GM12865 (cell line): ENCODE measurements around the gene RAPGEF1.

Source experiments
- DNase-seq: peaks from one replicate; pipeline ENCODE4 v3.0.0; 2010; ENCODE audit warnings: low read depth
- H3K4me3 ChIP-seq: 2 replicates; pipeline ENCODE4 v1.5.1; 2011; ENCODE audit warnings: mild to moderate bottlenecking, low read depth, low read length, control low read depth
- TF ChIP-seq, protein P1 (sequence below): IDR thresholded peaks from 2 replicates; pipeline ENCODE4 v1.5.1; 2011; ENCODE audit warnings: low read length, control low read depth, low read depth, inconsistent platforms; ENCODE audit not compliant: insufficient read depth; ENCODE audit errors: missing control alignments

RAPGEF1 gene

GRCh38 chr9:131776473-131776872 is 36.6 kb upstream of the RAPGEF1 start:
- DNase-seq, result peak; percentile 39
- TF ChIP-seq, protein P1, sequence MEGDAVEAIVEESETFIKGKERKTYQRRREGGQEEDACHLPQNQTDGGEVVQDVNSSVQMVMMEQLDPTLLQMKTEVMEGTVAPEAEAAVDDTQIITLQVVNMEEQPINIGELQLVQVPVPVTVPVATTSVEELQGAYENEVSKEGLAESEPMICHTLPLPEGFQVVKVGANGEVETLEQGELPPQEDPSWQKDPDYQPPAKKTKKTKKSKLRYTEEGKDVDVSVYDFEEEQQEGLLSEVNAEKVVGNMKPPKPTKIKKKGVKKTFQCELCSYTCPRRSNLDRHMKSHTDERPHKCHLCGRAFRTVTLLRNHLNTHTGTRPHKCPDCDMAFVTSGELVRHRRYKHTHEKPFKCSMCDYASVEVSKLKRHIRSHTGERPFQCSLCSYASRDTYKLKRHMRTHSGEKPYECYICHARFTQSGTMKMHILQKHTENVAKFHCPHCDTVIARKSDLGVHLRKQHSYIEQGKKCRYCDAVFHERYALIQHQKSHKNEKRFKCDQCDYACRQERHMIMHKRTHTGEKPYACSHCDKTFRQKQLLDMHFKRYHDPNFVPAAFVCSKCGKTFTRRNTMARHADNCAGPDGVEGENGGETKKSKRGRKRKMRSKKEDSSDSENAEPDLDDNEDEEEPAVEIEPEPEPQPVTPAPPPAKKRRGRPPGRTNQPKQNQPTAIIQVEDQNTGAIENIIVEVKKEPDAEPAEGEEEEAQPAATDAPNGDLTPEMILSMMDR, result no peak

DNA sequence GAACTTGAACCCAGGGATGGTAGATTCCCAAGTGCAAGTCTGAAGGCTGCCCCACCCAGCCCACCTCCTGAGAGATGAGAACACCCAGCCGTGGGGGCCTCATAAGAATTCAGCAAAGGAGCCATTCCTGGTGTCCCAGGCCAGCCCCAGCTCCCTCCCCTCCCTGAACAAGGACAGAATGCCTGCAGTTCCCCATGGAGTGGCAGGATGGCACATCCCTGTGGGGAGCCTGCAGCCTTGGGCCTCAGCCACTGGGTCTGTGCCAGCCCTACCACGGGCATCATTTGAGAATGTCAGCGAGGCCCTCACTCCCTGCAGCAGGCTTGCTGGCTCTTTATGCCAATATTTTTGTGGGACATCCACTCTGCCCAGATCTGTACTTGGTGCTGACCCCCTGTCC is 36.2 kb upstream of the RAPGEF1 start:
- no peak for DNase-seq
- H3K4me3 ChIP-seq, result no peak overlapping the region
- TF ChIP-seq, protein P1, result no peak

More at GRCh38 chr9:131776473-131776872, 36.6 kb upstream of the RAPGEF1 start:
- no peak overlapping the region for H3K4me3 ChIP-seq

GRCh38 chr9:131774636-131775035 is 34.8 kb upstream of the RAPGEF1 start:
- TF ChIP-seq, protein P1, result no peak
- no peak for DNase-seq
- H3K4me3 ChIP-seq, result no peak overlapping the region

DNA sequence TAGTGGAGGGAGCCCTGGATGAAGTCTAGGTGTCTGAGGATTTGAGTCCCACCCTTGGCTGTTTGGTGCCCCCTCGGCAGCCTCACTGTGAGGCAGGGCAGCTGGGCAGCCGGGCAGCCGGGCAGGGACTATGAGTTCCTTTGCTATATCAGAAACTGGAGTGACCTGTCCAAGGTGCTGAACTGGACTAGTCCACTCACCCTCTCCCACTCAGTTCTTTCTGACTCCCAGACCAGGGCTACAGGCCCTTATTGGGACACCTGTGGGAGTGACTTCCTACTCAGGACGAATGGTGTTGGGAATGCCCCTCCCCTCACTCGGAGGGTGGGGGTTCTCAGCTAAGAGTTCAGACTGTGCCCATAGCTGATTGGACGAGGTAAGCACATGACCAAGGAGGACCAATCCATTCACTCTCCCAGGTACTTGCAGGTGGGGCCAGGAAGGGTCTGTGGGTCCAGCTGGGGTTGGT is 34.1 kb upstream of the RAPGEF1 start:
- no peak overlapping the region for H3K4me3 ChIP-seq
- DNase-seq, result peak; percentile 48
- TF ChIP-seq, protein P1, result no peak

DNA sequence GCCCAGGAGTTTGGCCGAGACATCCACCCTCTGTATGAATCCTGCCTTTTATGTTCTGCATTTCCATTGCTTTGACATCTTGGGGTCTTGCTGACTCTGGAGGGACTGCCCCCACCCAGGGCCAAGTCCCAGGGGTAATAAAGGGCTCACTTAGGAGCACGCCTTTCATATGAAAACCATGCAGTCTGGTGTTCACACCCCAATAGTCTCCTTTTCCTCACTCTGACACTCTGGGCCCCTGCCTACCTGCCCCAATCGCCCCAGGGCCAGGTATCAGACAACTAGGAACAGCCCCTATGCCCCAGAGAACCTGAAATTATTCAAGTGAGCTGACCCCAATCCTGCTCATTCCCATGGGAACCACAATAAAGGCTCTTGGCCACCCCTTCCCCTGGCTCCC is 33.1 kb upstream of the RAPGEF1 start:
- no peak overlapping the region for H3K4me3 ChIP-seq
- DNase-seq, result no peak
- TF ChIP-seq, protein P1, result no peak

DNA sequence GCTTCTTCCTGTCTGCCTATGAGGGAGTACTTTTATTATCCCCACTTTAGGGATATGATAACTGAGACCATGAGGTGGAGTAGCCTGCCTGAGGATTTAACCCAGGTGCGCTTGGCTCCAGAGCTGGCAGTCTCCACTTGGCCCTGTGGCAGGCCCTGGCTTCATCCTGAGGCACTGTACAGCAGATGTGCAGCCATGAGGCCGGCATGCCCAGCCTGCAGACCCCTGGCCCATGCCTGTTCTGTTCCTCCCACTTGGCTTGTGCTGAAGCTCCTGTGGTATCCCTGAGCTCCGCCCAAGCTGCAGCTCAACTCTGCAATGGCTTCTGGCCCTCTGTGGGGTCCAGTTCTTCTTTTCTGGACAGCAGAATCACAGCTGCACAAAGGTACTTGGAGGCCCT is 31.8 kb upstream of the RAPGEF1 start:
- H3K4me3 ChIP-seq, result no peak overlapping the region
- DNase-seq, result no peak
- TF ChIP-seq, protein P1, result no peak

- no peak overlapping the region for H3K4me3 ChIP-seq
- no peak for DNase-seq
- TF ChIP-seq, protein P1, result no peak
Measured at GRCh38 chr9:131769361-131769760, 29.5 kb upstream of the RAPGEF1 start.
